ENCODE data around the gene ADRA2C.

ADRA2C gene

DNA sequence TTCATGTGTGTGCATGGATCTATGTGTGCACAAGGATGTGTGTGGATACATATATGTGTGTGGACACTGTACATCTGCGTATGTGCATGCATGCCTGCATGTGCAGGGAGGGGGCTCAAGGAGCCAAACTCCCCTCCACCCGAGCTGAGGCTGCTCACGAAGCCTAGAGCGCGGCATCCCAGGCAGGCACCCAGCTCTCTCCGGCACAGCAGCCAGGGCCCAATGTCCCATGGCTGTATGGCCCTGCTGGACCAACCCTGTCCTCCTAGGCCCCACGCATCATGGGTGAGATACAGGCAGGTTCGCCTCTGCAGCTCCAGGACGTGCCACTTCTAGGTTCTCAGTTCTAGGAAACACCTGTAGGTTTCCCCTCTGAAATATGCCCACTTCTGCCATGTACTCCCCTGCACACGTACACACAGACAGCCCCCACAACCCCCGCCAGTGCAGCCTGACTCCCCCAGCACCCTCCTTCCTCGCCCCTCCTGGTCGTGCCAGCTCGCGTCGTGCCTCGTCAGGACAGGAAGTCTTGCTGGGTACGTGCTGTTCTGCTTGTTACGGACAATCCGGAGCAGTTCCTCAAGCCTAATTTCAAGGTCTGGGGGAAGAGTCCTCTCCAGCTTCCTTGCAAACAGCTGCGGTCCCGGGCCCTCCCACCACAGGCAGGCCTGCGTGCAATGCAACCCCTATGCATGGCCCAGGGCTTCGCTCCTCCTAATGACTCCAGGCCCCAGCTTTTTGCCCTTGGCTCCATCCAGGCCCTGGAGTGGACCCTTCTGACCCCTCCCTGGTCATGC, 3.2 kb upstream of the ADRA2C start:
- no peak for DNase-seq

- no peak for DNase-seq
Observed at GRCh38 chr4:3765271-3766035, 732 bp upstream of the ADRA2C start.

- DNase-seq = no peak
Observed at GRCh38 chr4:3766785-3767569, 792 bp downstream of the ADRA2C start.

GRCh38 chr4:3767570-3768288, 1.5 kb downstream of the ADRA2C start:
- no peak for DNase-seq

DNA sequence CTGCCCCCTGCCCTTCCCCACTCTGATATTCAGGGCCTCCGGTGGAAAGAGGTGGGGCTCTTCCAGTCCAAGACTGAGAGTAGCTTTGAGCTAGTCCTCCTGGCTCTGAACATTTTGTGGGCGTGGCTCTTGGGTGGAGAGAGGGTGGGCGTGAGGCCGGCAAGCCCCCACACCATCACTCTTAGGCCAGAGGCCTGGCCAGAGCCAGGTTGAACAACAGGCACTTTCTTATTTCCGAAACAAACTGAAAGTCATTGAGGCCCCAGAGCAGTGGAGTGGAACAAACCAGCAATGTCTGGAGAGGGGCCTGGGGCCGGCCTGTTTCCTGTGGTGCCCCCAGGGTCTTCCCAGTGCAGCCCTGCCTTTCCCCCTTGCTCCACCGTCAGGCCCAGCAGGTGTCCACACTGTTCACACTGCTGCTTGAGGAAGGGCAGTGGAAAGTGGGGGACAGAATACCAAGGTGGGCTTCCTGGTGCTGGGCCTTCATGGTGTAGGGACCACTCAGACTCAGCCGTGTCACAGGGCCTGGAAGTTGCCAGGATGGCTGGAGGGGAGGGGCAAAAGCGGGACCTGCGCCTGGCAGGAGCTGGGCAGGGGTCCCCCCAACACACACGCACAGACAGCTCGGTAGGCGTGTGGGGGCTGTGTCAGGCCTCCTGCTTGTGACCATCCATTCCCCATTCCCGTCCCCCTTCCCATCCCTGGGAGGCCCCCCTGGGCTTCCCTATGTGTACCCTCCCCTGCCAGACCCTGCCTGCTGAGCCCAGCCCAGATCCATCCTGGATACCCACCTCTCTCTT, 2.9 kb downstream of the ADRA2C start:
- no peak for DNase-seq

DNA sequence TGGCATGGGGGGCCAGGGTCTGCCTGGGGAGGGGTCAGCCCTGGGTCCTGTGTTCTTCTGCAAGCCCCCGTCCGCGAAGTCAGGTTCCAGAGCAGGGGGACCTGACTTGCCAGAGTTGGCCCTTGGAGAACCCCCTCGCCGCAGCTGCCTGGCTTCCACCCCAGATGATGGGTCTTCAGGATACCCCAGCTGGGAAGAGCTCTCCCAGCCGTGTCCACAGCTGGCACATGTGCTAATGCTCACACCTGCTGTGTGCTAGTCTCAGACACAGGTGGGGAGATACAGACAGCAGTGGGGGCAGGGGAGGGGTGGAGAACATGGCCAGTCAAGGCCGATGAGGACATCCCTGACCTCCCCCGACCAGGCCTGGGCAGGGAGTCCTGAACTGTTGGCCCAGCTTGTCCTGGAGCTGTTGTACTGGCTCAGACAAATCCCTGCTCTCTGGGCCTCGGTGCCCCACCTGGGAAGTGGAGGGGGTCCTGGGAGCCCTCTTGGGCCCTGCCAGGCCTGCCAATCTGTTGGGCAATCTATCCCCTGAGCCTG, 3.5 kb downstream of the ADRA2C start:
- no peak for DNase-seq

DNA sequence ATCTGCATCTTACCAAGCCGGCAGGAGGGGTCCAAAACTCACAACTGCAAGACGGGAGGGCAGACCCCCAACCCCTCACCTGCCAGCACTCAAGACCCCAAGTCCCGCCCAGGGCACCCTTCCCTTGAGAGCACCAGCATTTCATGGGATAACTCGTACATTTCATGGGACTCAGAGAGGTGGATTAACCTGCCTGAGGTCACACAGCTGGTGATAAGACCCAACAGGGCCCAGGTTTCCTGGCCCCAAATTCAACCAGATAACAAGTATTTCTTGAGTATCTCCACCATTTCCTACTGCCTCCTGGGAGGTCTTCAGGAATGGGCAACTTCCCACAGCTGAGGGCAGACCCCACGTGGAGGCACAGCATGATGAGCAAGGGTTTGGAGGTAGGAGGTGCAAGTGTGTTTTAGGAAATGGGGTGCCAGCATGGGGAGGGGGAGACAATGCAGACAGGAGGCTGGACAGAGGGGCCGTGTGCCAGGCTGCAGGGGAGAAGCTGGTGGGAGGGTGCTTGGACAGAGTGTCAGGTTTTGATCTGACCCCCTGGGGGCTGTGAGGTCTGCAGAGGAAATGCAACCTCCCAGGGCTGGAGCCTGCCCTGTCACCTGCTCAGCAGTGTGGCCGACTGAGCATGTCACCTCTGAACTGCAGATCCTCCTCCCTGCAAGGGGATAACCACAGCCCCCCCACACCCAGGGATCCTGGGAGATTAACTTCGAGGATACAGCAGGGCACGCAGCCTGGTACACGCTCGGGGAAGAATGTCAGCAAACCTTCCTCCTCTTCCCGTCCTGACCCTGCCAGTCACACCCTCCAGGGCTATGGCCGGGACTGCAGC, 4.4 kb downstream of the ADRA2C start:
- no peak for DNase-seq

DNA sequence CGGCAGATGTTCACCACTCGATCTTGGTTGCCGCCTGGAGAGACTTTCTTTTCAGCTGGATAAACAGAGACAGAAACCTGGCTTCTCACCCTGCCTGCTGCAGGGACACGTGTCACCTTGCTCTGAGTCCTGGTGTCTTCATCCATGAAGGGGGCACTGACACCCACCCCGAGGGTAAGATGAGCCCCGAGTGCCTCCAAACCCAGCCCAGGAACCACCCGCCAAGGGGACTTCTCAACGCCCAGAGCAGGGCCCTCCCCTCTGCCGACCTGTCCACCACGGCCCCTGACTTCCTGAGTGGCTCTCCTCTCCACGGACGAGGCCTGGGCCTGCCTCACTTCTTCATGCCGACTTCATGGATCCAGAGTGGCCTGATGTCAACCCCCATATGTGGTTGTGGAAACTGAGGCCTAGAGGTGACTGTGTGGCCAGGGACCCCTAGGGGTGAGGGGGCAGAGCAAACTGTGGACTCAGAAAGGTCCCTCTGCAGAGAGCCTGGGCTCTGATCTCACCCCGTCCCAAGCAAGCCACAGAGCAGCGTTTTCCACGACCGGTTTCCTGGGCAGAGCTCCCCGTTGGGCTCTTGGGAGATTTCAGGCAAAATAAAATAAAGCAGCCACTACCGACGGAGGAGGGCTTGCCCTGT, 5.1 kb downstream of the ADRA2C start:
- DNase-seq = no peak

DNA sequence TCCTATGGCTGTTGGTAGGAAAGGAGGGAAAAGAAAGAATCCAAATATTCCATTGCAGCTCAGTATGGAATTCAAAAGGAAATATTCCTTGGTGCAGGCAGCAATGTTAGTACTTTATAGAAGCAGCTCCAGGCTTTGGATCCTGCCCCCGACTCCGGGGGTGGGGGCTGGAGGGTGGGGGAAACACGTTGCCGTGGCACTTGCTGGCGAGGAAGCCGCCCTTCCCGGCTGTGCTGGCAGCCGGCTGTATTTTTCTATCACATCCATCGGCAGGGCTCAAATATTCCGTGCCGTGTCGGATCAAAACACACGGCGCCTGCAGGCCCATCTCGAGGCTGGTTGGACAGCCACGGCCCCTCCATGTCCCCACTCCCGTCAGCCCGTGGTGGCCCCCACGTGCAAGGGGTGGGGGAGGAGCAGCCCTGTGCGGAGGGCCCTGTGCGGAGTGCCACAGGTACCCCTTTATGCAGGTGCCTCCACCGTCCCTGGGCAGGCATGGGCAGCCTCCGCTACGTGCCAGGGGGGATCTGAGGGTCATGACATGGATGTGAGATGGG, 5.8 kb downstream of the ADRA2C start:
- no peak for DNase-seq

- DNase-seq = no peak
Observed at GRCh38 chr4:3772632-3773031, 6.4 kb downstream of the ADRA2C start.

DNA sequence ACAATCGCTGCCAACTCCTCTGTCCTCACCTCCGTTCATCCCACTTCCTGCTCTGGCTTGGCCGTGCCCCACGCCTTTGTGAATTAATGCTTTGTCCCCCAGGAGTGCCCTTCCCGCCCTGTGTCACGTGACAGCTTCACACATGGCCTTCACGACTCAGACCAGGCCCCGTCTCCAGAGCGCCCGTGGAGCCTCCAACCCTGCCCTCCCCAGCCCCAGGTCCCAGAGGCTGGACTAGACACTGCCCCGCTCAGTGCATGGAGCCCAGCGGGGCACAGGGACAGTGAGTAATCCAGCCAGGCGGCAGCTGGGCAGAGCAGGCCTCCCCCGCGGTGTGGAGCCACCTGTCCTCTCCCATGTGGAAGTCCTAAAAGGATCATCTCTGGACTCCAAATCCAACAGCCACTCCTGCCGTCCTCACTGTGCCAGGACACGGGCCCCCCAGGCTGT, 7.4 kb downstream of the ADRA2C start:
- DNase-seq = no peak

GRCh38 chr4:3774253-3774883, 8.2 kb downstream of the ADRA2C start:
- DNase-seq = no peak

GRCh38 chr4:3775005-3775404, 8.8 kb downstream of the ADRA2C start:
- DNase-seq = no peak

- DNase-seq = no peak
Observed at GRCh38 chr4:3775576-3775975, 9.4 kb downstream of the ADRA2C start.

DNA sequence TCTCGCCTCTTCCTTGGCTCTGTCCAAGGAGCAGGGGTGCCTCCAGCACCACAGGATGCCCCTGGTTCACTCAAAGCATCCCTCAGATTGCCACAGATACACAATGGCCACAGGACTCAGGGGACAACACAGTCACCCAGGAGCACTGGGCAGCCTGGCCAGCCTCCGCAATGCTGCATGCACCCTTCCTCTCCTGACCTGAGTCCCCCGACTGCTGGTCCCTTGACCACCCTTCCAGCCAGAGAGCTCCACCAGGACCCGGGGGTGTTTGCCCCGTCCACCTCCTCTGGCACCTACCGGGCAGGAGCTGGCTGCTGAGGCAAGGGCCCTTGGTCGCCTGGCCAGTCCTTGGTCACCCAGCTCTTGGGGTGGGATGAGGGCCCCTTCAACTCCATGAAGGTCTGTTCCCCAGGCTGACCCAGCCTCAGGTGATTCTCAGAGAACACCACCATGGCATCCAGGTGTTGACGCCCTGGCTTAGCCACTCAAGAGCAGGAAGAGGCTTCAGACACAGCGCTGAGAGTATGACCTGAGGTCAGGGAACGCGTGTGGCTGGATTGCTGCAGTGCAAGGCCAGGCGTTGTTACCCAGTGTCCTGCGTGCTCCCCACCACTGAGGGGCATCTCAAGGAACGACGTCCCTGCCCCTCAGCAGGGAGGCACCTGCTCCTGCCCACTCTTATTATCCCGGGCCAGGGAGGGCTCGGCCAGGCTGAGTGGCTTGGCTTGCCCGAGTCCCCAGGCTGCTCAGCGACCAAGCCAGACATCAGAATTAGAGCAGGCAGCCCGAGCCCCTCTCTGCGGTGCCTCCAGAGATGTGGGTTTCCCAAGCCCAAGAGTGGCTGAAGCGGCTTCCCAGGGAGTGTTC, 10.2 kb downstream of the ADRA2C start:
- DNase-seq = no peak

DNA sequence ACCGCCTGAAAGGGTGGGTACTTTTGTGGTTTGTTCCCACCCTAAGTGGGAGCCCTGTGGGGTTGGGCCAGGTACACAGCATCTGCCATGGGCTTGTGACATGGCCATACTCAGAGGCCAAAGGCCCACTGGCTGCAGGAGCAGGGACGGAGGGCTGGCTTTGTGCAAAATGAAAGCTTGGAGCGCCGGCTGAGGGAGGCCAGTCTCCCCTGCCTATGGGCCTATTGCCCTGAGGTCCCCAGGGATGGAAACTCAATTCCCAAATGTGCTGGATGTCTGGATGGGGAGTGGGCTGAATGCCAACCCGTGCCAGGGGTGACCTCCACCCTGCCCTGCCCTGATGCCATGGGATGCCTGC, 10.8 kb downstream of the ADRA2C start:
- no peak for DNase-seq

- no peak for DNase-seq
Observed at GRCh38 chr4:3777669-3778068, 11.5 kb downstream of the ADRA2C start.

- no peak for DNase-seq
Observed at GRCh38 chr4:3779509-3779908, 13.3 kb downstream of the ADRA2C start.

Data from T1000 (cell line).